Lower lobe of right lung (tissue), 2 donors: Measurements from ENCODE around the gene TMED4. TPM values are rescaled to one million over a fixed set of nuclear protein-coding genes. Genes with fewer than 3 reads are reported as not detected.
A peak's percentile ranks its signal among the peaks of the same experiment; 100 is the strongest.

ENCODE experiments used
- ATAC-seq, 2 donors: fragments of 200-7000 bp; cut with Tn5 transposase; one replicate each; pipeline ENCODE4 v1.9.1; 2020 to 2022; ENCODE audit warnings: mild to moderate bottlenecking in 2 of 2, moderate library complexity in 2 of 2
- DNase-seq: peaks from one replicate; pipeline ENCODE4 v3.0.0-alpha.2; 2020
- H3K27ac ChIP-seq: fragments of 200-600 bp; one replicate; pipeline ENCODE4 v1.8.0; 2022
- H3K27me3 ChIP-seq: fragments of 200-600 bp; one replicate; pipeline ENCODE4 v1.8.0; 2022; ENCODE audit warnings: low read depth
- H3K36me3 ChIP-seq: fragments of 200-600 bp; one replicate; pipeline ENCODE4 v1.8.0; 2022; ENCODE audit warnings: mild to moderate bottlenecking
- H3K4me1 ChIP-seq: fragments of 200-600 bp; one replicate; pipeline ENCODE4 v1.8.0; 2022
- H3K4me3 ChIP-seq: fragments of 200-600 bp; one replicate; pipeline ENCODE4 v1.8.0; 2022; ENCODE audit warnings: mild to moderate bottlenecking
- H3K9me3 ChIP-seq: fragments of 200-600 bp; one replicate; pipeline ENCODE4 v1.8.0; 2022
- CTCF ChIP-seq: fragments of 200-600 bp; IDR thresholded peaks from one replicate; pipeline ENCODE4 v1.8.0; 2022; ENCODE audit warnings: antibody characterized with exemption, mild to moderate bottlenecking
- intact Hi-C: fragments of 100-400 bp; cut with DNase I; formaldehyde crosslinking; loops from one replicate; pipeline ENCODE4 v1.11.0; 2022
- total RNA-seq: library from RNA; stranded (reverse); fragmentation: NEBNext Ultra II Directional; extraction: Animal tissue kit (Norgen Biotek cat#: 25700); gene quantifications from one replicate; pipeline ENCODE4 v1.2.1, GENCODE V29; 2021
- donor health status: DM: no; HTN: yes; CAD: no; lungs with severe emphysema.

Gene TMED4
- total RNA-seq, 1 donor from 2014 or later, result 71.9 TPM

- intact Hi-C loops, result no loop called here
These were observed 13.1 kb downstream of the TMED4 start for GRCh38 chr7:44568771-44569560.

DNA sequence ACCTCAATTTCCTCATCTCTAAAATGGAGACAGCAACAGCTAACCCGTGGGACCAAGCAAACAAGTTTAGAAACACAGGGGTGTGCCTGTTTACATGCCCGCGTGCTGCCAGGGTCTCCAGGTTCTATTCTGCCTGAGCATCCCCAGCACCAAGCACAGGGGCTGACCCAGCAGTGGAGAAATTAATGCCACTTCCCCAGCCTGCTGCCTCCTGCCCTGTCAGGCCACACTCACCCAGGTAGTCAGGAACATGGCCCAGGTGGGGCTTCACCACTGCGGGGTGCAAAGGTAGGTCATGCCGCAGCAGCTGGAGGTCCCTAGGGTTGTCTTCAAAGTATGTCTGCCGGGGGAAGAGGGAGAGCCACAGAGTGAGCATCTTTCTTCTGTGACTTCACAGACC, 14.1 kb downstream of the TMED4 start:
- no peak for ATAC-seq
- Histone ChIP-seq H3K27ac (no peak overlapping the region), H3K4me1 (peaks cover 10% of the 10 kb centered on the region), H3K36me3 (peaks cover 98% of the 10 kb centered on the region), H3K9me3 (no peaks in the 10 kb centered on the region), H3K27me3 (no peaks in the 10 kb centered on the region), H3K4me3 (no peak overlapping the region)
- no peak for DNase-seq
- TF ChIP-seq CTCF, result no peak
- intact Hi-C loops, result no loop called here

More at GRCh38 chr7:44568771-44569560, 13.1 kb downstream of the TMED4 start:
- no peak for DNase-seq
- Histone ChIP-seq H3K9me3 (no peaks in the 10 kb centered on the region), H3K4me3 (no peak overlapping the region), H3K4me1 (peaks cover 14% of the 10 kb centered on the region), H3K27me3 (no peaks in the 10 kb centered on the region), H3K36me3 (peaks cover 89% of the 10 kb centered on the region), H3K27ac (no peak overlapping the region)
- ATAC-seq, result no peak
- no peak for TF ChIP-seq CTCF

DNA sequence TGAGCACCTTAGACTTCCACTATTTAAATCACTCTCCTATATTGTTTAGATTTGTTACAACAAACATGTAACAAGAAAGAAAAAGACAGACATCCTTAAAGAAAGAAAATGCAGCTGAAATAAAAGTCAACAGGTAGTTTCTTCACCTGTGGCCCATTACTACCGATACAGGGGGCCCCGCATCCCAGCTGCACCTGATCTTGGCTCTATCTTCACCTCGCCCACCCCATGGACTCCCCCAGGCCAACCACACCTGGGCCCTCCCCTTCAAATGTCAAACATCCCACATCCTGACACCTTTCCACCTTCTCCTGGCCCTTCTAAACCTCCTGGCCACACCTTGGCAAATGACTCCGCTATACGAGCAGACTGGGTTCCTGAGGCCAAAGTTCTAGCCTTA, 15.4 kb downstream of the TMED4 start:
- Histone ChIP-seq H3K36me3 (peaks cover 86% of the 10 kb centered on the region), H3K27ac (no peak overlapping the region), H3K9me3 (no peaks in the 10 kb centered on the region), H3K4me3 (no peak overlapping the region), H3K4me1 (no peaks in the 10 kb centered on the region), H3K27me3 (no peaks in the 10 kb centered on the region)
- no peak for ATAC-seq
- DNase-seq, result no peak
- intact Hi-C loops, result no loop called here
- TF ChIP-seq CTCF, result no peak

DNA sequence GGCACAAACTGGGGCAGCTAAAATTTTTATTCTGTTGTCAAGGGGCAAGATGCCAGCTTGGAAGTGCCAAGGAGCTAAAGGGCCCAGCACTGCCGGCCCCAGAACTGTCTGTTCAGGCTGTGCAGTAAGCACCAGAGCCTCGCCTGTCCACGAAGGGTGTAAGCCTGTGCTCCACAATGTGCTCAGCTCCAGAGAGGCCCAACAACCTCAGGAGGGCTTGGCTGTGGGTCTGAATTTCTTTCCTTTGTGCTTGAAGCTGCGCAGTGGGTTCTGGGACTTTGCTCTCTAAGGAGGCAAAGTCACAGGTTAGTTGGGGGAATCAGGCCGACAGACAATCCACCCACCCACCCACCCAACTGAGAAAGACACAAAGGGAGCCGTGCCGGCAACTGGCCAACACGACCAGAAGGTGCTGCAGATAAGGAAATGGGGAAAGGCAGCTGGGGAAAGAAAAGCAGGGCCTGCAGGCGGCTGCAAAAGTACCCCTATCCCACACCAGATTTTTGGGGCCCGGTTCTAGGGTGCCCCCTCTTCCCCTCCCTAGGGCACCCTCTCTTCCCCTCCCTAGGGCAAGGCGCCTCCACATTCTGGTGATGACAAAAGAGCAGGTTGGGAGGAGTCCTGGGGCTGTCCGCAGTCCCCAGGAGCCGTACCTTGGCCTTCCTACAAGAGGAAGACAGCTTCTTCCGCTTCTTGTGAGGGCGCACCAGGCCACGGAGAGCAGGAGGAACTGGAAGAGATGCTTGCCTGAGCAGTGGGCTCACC, 16.1 kb downstream of the TMED4 start:
- H3K9me3 ChIP-seq, result no peaks in the 10 kb centered on the region
- intact Hi-C loops, result no loop called here
- no peaks in the 10 kb centered on the region for H3K27me3 ChIP-seq
- H3K36me3 ChIP-seq, result peaks cover 79% of the 10 kb centered on the region
- peak; percentile 4 to 32 for ATAC-seq
- no peaks in the 10 kb centered on the region for H3K4me1 ChIP-seq
- H3K27ac ChIP-seq, result no peak overlapping the region
- no peak for DNase-seq
- no peak for TF ChIP-seq CTCF
- H3K4me3 ChIP-seq, result no peak overlapping the region

DNA sequence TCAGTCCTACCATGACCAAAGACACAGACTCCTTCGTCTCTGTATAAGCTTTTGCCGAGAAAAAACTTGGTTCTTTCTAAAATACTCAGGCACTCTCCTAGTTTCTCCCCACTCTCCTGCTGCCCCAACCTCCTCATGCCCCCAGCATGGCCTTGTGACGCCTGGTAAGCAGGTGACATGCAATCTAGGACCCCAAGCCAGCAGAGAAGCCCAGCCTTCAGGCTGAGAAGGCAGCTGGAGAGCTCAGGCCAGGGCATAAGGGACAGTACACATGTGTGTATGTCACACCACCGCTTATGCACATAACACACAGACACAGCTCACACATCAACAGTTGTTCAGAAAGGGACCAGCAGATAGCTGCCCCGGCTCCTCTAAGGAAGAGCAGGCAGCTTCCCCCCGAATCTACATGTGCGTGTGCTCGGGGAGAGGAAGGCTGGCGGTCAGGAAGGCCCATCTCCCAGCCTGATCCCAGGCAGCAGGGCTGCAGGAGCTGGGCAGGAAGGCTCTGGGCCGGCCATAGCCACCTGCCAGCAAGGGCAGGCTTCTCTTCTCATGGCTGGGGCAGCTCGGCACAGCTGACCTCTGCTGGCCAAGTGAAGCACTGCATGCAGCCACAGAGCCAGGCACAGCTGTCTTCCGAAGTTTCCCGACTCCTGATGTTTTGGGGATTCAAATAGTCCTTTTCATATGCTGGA, 16.8 kb downstream of the TMED4 start:
- peak; percentile 78 for DNase-seq
- intact Hi-C loops, result no loop called here

More for the DNA sequence above, 16.8 kb downstream of the TMED4 start:
- no peak overlapping the region for H3K4me3 ChIP-seq
- peak; percentile 90 to 91 for ATAC-seq
- H3K36me3 ChIP-seq, result peaks cover 72% of the 10 kb centered on the region
- H3K27me3 ChIP-seq, result no peaks in the 10 kb centered on the region
- no peak overlapping the region for H3K27ac ChIP-seq
- H3K9me3 ChIP-seq, result no peaks in the 10 kb centered on the region
- peak; percentile 98 for TF ChIP-seq CTCF
- H3K4me1 ChIP-seq, result no peaks in the 10 kb centered on the region
